IPS DF 4.7 (cell line): ENCODE measurements around the gene MSMB.
"Not testable (repeated sequence)": the region's sequence is repeated elsewhere in the genome, so short reads cannot be mapped to it uniquely, and the experiment has no call there.

Experiments
- DNase-seq: peaks from one replicate; pipeline ENCODE4 v3.0.0-alpha.2; 2013; ENCODE audit warnings: low spot score; ENCODE audit errors: extremely low read depth

MSMB gene

DNA sequence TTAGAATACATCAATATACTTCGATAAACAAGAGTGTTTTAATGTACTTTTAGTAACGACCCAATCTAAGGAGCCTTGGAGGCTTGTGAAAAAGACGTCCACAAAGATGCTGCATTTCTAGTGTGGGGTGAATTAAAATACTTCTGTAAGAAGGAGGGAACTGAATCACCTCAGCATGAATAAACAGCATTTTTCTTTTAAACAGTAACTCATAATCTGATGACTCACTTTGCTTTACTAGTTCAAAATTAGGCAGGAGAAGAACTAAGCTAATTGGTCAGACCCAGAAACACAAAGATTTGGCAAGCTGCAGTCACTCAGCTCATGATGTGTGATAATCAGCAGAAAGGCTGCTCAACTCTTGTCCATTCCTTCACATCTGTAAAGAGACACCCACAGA lies 39.9 kb downstream of the MSMB start:
- DNase-seq, result no peak

DNA sequence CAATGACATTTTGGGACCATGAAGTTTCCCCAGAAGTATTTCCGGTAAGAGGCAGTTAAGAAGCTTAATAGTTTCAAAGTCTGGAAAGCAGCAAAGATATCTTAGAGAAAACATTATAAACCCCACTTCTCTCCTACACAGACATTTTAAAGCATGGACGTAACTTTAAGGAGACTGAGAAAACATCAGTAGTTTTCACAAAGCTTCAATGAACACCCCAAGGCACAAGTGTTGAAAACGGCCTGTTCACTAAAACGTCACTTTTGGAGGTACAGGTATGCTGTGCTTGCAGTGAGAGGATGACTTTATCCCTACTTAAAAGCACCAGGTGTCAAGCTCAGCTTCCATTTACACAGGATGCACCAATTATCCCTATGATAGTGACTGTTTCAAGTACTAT lies 40.7 kb downstream of the MSMB start:
- DNase-seq, result no peak

DNA sequence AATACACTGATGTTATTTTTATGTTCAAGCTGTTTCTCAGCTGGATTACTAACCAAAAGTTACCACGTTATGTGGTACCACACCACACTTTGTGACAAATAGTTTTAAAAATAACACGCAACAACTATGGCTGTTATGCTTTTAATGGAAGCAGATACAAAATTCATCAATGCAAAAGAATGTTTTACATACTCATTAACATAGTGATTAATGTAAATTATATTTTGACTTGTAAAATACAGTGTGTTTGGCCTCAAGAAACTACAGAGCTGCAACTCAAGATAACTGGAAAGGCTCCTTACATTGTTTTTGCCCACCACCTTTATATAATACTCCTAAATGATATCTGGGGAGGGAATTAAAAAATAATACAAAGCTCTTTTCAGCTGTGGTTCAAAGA lies 41.1 kb downstream of the MSMB start:
- DNase-seq, result no peak

DNA sequence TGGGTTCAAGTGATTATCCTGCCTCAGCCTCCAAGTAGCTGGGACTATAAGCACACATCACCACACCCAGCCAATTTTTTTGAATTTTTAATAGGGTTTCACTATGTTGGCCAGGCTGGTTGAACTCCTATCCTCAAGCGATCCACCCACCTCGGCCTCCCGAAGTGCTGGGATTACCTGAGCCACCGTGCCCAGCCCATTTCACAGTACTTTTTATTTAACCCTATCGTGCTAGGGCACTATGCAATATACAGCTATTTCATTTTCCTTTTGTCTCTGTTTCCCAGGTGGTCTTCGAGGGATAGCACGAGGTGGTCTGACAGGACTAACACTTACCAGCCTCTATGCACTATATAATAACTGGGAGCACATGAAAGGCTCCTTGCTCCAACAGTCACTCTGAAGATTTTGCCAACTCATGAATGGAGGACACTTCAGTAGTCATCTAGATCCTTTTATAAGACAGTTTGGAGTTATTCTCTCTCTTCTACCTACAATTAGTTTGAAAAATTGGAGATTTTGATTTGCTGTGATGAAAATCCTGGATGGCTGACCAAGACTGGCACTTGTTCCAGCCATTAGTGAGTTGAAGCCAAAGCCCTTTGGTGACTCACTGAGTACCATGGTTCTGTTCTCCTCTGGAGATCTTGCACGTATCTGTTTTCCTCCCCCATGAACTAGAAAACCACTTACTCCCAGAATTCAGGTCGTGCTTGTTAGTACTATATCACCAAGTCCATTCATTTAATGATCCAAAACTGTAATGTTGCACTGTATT lies 43.0 kb downstream of the MSMB start:
- DNase-seq, result no peak

DNA sequence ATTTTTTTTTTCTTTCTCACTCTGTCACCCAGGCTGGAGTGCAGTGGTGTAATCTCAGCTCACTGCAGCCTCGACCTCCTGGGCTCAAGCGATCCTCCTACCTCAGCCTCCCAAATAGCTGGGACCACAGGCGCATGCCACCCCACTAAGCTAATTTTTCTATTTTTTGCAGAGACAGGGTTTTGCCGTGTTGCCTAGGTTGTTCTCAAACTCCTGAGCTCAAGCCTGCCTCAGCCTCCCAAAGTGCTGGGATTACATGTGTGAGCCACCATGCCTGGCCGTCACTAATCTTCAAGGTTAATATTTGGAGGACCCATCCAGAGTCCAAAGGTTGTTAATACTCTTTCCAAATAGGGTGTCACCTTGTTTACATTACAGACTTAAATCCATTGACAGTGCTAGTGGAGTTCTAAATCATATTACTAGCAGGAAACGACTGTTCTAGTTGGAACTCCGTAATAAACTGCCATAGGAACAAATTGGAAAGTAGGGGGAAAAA lies 43.8 kb downstream of the MSMB start:
- DNase-seq, result not testable (repeated sequence)

DNA sequence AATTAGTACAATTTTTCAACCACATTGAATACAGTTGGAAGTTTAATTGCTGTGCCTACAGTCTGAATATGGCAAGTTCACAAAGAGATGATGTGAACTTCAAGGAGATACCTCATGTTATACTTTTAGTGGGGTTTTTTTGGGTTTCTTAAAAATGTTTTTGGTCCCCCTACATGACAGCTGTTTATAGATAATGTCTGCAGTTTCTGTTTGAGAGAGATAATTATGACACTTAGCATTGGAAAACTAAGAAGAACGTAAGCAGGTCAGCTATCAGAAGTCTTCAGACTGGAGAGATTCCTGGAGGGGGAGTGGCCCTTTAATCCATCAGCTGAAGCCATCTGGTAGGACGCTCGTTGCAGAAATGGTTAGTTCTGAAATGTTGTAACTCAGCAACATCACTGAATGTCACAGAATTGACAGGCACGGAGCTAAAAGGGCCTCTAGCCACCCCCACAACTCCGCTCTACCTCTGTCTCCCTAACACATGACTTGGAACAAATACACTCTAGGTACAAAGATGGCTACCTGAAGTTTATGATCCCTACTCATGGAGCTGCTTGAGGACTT lies 44.8 kb downstream of the MSMB start:
- no peak for DNase-seq

DNA sequence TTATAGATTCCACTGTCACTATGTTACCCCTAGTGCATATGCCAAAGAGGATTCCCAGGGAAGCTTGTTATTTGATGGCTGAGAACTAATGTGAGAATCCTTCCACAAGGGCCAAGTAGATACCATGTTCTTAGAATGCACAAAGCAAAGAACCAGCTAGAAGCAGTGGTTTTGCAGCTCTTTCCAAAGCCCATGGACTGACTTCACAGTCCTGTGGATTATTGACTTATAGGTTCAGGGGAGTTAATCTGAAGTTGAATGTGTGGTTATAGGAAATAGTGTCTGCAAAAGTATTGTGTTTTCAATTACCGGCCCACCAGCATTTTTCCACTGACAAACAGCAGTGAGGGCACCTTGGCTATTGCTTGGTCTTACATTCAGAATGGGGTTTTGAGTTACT lies 45.5 kb downstream of the MSMB start:
- DNase-seq, result no peak

DNA sequence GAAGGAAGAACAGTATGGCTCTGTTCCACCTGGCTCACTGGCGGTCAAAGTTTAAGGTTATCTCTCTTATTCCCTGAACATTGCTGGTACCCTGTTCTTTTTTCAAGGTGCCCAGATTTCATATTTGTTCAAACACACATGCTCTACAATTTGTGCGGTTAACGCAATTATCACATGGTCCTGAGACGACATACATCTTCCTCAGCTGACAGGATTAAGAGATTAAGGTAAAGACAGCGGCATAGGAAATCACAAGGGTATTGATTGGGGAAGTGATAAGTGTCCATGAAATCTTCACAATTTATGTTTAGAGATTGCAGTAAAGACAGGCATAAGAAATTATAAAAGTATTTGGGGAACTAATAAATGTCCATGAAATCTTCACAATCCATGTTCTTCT lies 46.1 kb downstream of the MSMB start:
- DNase-seq, result not testable (repeated sequence)

DNA sequence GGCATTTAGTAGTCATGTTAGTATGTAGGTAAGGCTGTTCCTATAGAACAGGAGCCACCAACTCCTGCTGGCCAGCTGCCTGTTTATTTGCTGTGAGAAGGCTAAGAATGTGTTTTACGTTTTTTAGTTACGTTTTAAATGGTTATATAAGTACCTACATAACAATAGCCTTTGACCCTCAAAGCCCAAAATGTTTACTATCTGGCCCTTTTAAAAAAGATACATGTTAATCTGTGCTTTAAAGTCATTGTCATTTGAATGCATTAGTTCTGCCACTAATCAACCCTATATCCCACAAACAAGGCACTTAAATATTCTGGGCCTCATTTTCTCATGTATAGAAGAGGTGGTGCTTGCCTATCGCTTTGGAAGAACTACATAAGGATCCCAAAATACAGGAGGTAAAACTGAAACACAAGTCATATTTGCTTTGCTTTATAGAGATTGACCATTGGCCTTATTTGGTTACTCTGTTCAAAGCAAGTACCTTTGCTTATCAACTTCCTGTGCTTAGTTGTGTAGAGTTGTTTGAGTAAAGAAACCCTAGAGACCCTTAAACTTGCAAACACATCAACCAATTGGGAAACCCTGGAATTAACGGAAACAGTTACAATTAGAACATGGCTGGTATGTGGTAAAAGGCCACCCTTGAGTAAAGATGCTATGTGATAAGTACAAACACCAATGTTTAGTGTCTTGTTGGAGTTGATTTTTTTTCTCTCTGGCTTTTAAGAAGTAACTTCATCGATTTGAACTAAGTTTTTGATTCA lies 47.9 kb downstream of the MSMB start:
- DNase-seq, result no peak

DNA sequence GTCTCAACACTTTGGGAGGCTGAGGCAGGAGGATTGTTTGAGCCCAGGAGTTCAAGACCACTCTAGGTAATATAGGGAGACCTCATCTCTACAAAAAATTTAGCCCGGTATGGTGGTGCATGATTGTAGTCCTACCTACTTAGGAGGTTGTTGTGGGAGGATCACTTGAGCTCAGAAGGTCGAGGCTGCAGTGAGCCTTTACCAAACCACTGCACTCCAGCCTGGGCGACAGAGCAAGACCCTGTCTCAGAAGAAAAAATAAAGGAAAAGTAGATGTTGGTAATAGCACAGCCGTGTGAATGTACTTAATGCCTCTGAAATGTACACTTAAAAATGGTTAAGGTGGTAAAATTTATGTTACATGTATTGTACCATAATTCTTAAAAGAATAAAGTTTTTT lies 48.5 kb downstream of the MSMB start:
- no peak for DNase-seq

DNA sequence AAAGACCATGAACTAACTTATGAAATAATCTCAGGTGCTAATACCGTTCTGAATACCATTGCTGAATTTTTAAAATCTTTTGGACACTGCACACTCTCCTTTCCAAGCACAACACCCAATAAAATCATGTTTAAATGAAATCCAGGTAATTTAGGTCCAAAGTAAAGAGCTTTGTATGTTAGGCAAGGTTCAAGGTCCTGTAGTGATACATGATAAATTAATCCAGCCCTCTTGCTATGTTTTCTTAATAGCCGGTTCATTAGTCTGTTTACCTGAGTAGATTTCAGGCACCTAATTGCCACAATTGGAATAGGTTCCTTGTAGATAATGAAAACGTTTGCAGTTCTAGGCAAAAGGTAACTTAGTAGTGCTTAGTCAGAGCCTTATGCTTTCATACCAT lies 60.5 kb downstream of the MSMB start:
- not testable (repeated sequence) for DNase-seq

DNA sequence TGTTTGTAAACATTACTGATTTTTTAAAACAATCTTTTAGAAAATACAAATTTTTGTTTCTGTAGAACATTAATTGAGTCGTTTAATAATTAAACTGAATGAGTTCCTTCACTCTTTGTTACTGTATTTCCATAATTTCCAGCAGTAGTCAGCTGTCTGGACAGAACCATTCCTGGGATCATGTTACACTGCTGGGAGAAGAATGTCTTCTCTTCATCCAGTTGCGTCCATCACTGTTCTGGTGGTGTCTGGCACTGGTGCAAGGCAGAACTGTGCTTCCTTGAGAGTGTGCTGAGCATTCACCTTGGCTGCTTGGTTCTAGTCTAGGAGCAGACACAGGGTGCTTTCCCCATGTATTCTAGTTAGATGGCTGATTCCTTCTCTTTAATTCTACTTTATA lies 61.6 kb downstream of the MSMB start:
- DNase-seq, result not testable (repeated sequence)

DNA sequence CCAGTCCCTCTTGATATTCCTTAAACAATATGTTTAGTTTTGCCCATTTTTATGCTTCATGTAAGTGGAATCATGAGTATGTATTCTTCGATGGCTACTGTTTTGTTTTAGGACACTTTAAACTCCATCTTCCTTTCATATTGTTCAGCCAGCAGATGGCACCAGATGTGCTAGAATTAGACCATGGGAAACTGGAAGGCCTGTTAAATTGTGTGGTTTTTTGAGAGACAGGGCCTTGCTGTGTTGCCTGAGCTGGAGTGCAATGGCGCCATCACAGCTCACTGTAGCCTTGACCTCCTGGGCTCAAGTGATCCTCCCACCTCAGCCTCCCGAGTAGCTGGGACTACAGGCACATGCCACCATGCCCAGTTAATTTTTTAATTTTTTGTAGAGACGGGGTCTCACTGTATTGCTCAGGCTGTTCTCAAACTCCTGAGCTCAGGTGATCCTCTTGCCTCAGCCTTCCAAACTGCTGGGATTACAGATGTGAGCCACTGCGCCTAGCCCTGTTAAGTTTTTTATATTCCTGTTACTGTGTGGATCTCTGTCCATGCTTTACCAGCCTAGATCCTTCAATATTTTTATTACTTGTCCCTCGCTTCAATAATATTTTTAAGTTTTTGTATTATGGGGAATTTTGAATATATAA lies 62.4 kb downstream of the MSMB start:
- not testable (repeated sequence) for DNase-seq
